ENCODE measurements around the gene CPSF4L. TPM values are rescaled to one million over a fixed set of nuclear protein-coding genes. Genes with fewer than 3 reads are reported as not detected.

Gene CPSF4L
- total and polyA plus RNA-seq, 2 donors (not counting 3 experiments of a cell fraction or from before 2014, with no cell fraction given): not detected

DNA sequence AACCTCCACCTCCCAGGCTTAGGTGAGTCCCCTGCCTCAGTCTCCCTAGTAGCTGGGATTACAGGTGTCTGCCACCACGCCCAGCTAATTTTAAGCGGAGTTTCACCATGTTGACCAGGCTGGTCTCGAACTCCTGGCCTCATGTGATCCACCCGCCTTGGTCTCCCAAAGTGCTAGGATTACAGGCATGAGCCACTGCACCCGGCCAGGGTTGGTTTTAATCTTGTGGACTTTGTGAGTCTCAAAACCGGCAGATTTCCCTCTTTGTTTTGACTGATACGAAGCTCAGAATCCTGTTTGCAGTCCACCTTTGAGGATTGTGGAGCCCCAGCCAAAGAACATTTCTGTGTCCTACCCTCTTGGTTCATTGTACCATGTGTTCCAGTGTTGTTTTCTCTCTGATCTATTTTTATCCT lies 16.4 kb upstream of the CPSF4L start:
- H3K9ac ChIP-seq (replicated peaks; ENCODE audit: extremely low read depth, insufficient read depth, low read length): no peak overlapping the region
- CTCF ChIA-PET: interaction anchor here (0.8 to 2.6 kb wide), 8 partner anchors 10 to 922 kb away, joined by 3 to 16 read pairs (median 4); no protein-coding TSS in a partner anchor
- no peaks in the 10 kb centered on the region for H3K9me1 ChIP-seq (replicated peaks; ENCODE audit: control insufficient read depth, extremely low read depth, insufficient read depth, low read length)
- no peaks in the 10 kb centered on the region for H3K4me1 ChIP-seq (ENCODE audit: control insufficient read depth, extremely low read depth, insufficient read depth, low read length)
- H4K20me1 ChIP-seq (replicated peaks; ENCODE audit: control insufficient read depth, extremely low read depth, insufficient read depth, low read length): no peaks in the 10 kb centered on the region
- TF ChIP-seq MYC (IDR thresholded peaks at IDR 0.05; ENCODE audit: low read depth, low read length): no peak
- TF ChIP-seq, protein P1, sequence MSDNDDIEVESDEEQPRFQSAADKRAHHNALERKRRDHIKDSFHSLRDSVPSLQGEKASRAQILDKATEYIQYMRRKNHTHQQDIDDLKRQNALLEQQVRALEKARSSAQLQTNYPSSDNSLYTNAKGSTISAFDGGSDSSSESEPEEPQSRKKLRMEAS (IDR thresholded peaks at IDR 0.05; ENCODE audit: insufficient read depth, insufficient read length): no peak
- TF ChIP-seq EZH2 (IDR thresholded peaks at IDR 0.05; ENCODE audit: borderline replicate concordance, low read depth, low read length, severe bottlenecking): no peak
- TF ChIP-seq POLR2AphosphoS5 (IDR thresholded peaks at IDR 0.05; ENCODE audit: insufficient read depth, low read depth, low read length): no peak
- no peak for TF ChIP-seq JUN (IDR thresholded peaks at IDR 0.05; ENCODE audit: borderline replicate concordance, insufficient read depth, insufficient read length, low read depth)
- TF ChIP-seq FOS (IDR thresholded peaks at IDR 0.05; ENCODE audit: borderline replicate concordance, insufficient read depth, low read length): no peak
- TF ChIP-seq, protein P2, sequence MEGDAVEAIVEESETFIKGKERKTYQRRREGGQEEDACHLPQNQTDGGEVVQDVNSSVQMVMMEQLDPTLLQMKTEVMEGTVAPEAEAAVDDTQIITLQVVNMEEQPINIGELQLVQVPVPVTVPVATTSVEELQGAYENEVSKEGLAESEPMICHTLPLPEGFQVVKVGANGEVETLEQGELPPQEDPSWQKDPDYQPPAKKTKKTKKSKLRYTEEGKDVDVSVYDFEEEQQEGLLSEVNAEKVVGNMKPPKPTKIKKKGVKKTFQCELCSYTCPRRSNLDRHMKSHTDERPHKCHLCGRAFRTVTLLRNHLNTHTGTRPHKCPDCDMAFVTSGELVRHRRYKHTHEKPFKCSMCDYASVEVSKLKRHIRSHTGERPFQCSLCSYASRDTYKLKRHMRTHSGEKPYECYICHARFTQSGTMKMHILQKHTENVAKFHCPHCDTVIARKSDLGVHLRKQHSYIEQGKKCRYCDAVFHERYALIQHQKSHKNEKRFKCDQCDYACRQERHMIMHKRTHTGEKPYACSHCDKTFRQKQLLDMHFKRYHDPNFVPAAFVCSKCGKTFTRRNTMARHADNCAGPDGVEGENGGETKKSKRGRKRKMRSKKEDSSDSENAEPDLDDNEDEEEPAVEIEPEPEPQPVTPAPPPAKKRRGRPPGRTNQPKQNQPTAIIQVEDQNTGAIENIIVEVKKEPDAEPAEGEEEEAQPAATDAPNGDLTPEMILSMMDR (IDR thresholded peaks at IDR 0.05; ENCODE audit: extremely low read depth in 1 of 2, insufficient read depth in 1 of 2, low read depth in 1 of 2, low read length in 2 of 2): no peak
- no peak for TF ChIP-seq GATA2 (IDR thresholded peaks at IDR 0.05; ENCODE audit: insufficient read depth, insufficient read length, low read depth, low read length)
- intact Hi-C loops (cut with micrococcal nuclease) (no loop called here), dilution Hi-C loops (cut with MboI; ENCODE audit: extremely low pct_ligation_motif_present, low sequenced_read_pairs) (no loop called here)
- POLR2A ChIA-PET: no interaction called here
- H3K4me2 ChIP-seq (ENCODE audit: insufficient read depth, low read length): no peak overlapping the region
- H3K9me3 ChIP-seq (replicated peaks; ENCODE audit: control insufficient read depth, insufficient read depth, low read length): no peaks in the 10 kb centered on the region
- no peaks in the 10 kb centered on the region for H3K36me3 ChIP-seq (ENCODE audit: control insufficient read depth in 2 of 2, extremely low read depth in 1 of 2, insufficient read depth in 2 of 2, low read length in 2 of 2)
- no peak overlapping the region for H3K27ac ChIP-seq (ENCODE audit: insufficient read depth, low read depth, low read length)
- FAIRE-seq (no peak), DNase-seq (ENCODE audit: low read depth, low spot score) (no peak)
- H3K4me3 ChIP-seq (replicated peaks in 1 of 3; ENCODE audit: insufficient read depth in 1 of 3, low read depth in 1 of 3, low read length in 3 of 3): no peak overlapping the region
- H2AFZ ChIP-seq (ENCODE audit: low read depth, low read length): no peak overlapping the region
- no peaks in the 10 kb centered on the region for H3K79me2 ChIP-seq (ENCODE audit: control insufficient read depth, insufficient read depth, low read length)
- no peaks in the 10 kb centered on the region for H3K27me3 ChIP-seq (ENCODE audit: control insufficient read depth in 2 of 2, insufficient read depth in 2 of 2, low read length in 2 of 2)
- no TSS peak for BruUV-seq (replicated peaks)

Measured in endothelial cell of umbilical vein (primary cell).